Hair follicular keratinocyte (primary cell): Measurements from ENCODE around the gene TMEM178B. TPM values are rescaled to one million over a fixed set of nuclear protein-coding genes. Genes with fewer than 3 reads are reported as not detected.

Experiments used
- total RNA-seq: library from RNA; depleted of rRNA; stranded (reverse); fragments of >200 nt; gene quantifications from 2 replicates; pipeline ENCODE4 v1.2.3, GENCODE V29; 2015

Gene TMEM178B
- total RNA-seq: under 0.01 TPM in 1 of 2 replicates, not detected in the other

DNA sequence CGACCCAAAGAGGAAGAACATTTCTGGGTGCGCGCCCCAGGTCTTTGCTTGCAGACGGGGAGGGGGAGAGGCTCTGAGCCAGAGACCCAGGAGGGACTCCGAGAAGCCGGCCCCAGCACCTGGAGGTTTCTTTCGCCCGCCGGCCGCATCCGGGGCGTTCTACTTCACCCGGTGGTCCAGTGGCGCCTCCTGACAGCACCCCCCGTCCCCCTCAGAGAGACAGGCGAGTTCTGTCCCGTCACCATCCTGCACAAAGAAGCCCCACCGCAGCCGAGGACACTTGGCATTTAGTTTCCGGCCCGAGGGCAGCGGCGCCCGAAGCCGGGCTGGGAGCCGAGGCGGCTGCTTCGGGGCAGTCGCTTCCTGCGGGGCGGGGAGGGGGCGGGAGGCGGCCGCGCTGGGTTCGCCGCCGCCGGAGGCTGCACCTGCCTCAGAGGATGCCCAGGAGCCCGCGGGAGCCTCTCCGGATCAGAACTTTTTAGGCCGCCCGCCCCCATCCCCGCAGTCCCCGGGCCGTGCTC lies at the start of gene TMEM178B:
TSS of gene TMEM178B (plus strand) at position 424 of the 521 bp plus-strand sequence.

Other genes starting within 250 kb of the TMEM178B start
- gene BRAF, start 149.1 kb upstream of the TMEM178B start, total RNA-seq: 9.4 and 13.9 TPM in 2 replicates
- gene MRPS33, start 59.1 kb upstream of the TMEM178B start, total RNA-seq: 42.2 and 50.4 TPM in 2 replicates